ENCODE results near the gene DPPA5. TPM values are rescaled to one million over a fixed set of nuclear protein-coding genes. Genes with fewer than 3 reads are reported as not detected.

Gene DPPA5
- total and polyA plus RNA-seq, 9 of the 15 experiments (the other 6 are each of a cell fraction or from before 2014, with no cell fraction given): not detected

DNA sequence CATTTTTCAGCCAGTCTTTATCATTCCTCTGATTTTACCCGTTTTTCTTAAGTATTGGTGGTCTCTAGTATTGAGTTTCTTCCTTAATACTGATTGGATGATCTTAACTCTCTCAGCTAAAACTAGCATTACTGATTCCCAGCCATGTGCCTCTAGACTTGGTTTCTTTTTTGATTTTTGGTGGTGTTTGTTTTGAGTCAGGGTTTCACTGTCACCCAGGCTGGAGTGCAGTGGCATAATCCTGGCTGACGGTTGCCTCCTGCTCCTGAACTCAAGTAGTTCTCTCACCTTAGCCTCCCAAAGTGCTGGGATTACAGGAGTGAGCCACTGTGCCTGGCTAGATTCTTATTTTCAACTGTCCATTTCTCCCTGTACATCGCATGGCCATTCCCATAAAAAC lies 24.9 kb downstream of the DPPA5 start (continued):
- TF ChIP-seq, protein P1, sequence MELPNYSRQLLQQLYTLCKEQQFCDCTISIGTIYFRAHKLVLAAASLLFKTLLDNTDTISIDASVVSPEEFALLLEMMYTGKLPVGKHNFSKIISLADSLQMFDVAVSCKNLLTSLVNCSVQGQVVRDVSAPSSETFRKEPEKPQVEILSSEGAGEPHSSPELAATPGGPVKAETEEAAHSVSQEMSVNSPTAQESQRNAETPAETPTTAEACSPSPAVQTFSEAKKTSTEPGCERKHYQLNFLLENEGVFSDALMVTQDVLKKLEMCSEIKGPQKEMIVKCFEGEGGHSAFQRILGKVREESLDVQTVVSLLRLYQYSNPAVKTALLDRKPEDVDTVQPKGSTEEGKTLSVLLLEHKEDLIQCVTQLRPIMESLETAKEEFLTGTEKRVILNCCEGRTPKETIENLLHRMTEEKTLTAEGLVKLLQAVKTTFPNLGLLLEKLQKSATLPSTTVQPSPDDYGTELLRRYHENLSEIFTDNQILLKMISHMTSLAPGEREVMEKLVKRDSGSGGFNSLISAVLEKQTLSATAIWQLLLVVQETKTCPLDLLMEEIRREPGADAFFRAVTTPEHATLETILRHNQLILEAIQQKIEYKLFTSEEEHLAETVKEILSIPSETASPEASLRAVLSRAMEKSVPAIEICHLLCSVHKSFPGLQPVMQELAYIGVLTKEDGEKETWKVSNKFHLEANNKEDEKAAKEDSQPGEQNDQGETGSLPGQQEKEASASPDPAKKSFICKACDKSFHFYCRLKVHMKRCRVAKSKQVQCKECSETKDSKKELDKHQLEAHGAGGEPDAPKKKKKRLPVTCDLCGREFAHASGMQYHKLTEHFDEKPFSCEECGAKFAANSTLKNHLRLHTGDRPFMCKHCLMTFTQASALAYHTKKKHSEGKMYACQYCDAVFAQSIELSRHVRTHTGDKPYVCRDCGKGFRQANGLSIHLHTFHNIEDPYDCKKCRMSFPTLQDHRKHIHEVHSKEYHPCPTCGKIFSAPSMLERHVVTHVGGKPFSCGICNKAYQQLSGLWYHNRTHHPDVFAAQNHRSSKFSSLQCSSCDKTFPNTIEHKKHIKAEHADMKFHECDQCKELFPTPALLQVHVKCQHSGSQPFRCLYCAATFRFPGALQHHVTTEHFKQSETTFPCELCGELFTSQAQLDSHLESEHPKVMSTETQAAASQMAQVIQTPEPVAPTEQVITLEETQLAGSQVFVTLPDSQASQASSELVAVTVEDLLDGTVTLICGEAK (IDR thresholded peaks at IDR 0.05): no peak
- TF ChIP-seq, protein P1 (CRISPR knock-in tag; IDR thresholded peaks at IDR 0.05): no peak
- TF ChIP-seq PHB (CRISPR knock-in tag; IDR thresholded peaks at IDR 0.05): no peak
- TF ChIP-seq BHLHE40 (IDR thresholded peaks at IDR 0.05; ENCODE audit: low read length): no peak
- TF ChIP-seq, protein P2, sequence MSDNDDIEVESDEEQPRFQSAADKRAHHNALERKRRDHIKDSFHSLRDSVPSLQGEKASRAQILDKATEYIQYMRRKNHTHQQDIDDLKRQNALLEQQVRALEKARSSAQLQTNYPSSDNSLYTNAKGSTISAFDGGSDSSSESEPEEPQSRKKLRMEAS (CRISPR knock-in tag; IDR thresholded peaks at IDR 0.05): no peak
- TF ChIP-seq ZNF134 (CRISPR knock-in tag; conservative IDR thresholded peaks at IDR 0.05): no peak
- no peak for TF ChIP-seq NBN (IDR thresholded peaks at IDR 0.05; ENCODE audit: low read depth)
- no peak for TF ChIP-seq NCOR1 (IDR thresholded peaks at IDR 0.05)
- TF ChIP-seq ZNF699 (CRISPR knock-in tag; IDR thresholded peaks at IDR 0.05; ENCODE audit: insufficient replicate concordance): no peak

All from K562 (cell line).